ENCODE results near the gene SULT1A3.
"Not testable (repeated sequence)": the region's sequence is repeated elsewhere in the genome, so short reads cannot be mapped to it uniquely, and the experiment has no call there.

SULT1A3 gene

GRCh38 chr16:30186782-30187555 is 12.1 kb upstream of the SULT1A3 start:
- peak; percentile 81 for DNase-seq (ENCODE audit: low read depth)

DNA sequence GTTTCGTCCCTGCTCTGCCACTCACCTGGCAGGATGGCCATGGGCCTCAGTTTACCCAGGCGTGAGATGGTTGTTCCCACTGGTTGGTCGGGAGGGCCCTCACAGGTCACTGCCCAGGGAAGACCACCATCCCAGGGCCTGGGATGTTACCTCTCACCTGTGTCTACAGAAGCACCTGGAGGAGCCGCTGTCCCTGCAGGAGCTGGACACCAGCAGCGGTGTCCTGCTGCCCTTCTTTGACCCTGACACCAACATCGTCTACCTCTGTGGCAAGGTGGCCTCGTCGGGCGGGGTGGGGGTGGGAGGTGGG is 11.5 kb upstream of the SULT1A3 start:
- DNase-seq (ENCODE audit: low read depth), result no peak

DNA sequence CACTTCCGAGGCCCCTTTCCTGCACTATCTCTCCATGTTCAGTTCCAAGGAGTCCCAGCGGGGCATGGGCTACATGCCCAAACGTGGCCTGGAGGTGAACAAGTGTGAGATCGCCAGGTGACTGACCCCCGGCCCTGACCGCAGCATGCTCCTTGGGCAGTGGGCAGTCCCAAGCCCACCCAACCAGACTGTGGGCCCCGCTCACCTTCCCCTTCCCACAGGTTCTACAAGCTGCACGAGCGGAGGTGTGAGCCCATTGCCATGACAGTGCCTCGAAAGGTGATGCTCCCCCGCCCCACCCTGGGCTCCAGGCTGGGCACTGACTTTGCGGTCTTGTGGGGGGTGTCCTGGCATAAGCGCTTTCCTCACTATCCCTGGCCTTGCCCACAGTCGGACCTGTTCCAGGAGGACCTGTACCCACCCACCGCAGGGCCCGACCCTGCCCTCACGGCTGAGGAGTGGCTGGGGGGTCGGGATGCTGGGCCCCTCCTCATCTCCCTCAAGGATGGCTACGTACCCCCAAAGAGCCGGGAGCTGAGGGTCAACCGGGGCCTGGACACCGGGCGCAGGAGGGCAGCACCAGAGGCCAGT is 11.0 kb upstream of the SULT1A3 start:
- DNase-seq (ENCODE audit: low read depth), result no peak

GRCh38 chr16:30191158-30191557 is 7.9 kb upstream of the SULT1A3 start:
- not testable (repeated sequence) for DNase-seq (ENCODE audit: low read depth)

DNA sequence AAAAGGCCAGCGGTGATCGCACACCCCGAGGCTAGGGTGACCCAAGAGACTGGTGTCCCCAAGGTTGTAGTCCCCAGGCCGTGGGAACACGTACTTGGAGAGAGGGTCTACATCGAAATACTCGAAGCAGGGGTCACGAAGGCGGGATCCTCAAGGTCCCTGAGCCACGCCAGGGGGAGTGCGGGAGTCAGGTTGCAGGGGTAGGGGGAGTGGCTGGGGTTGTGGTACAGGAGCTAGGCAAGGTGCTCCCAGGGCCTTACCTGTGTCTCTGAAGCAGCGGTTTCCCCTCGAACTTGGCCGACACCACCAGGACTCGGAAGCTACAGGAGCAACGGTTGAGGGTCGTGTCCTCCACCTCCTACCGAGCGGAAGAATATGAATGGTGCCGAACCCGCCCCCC is 6.0 kb upstream of the SULT1A3 start:
- not testable (repeated sequence) for DNase-seq (ENCODE audit: low read depth)

GRCh38 chr16:30193615-30194014 is 5.4 kb upstream of the SULT1A3 start, which contains the start of the genes BOLA2B and SLX1A:
TSS of gene BOLA2B (minus strand) at chr16:30193666. CDS start at chr16:30193595, 71 bp downstream.
TSS of gene SLX1A (plus strand) at chr16:30193875. CDS start at chr16:30194085, 210 bp downstream.
- not testable (repeated sequence) for DNase-seq (ENCODE audit: low read depth)

- DNase-seq (ENCODE audit: low read depth), result not testable (repeated sequence)
Observed at GRCh38 chr16:30194172-30194925, 4.7 kb upstream of the SULT1A3 start.

DNA sequence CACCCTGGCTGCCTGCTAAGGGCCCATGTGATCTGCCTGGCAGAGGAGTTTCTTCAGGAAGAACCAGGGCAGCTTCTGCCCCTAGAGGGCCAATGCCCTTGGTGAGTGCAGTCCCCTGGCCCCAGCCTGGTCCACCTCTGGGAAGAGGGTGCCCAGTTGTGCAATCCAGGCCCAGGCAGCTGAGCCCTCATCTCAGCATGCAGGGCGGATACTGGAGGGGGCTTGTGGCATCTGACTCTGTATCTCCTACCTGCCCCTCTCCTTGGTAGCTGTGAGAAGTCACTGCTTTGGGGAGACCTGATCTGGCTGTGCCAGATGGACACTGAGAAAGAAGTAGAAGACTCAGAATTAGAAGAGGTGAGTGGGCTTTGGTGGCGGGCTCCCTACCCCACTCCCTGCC is 2.1 kb upstream of the SULT1A3 start:
- DNase-seq (ENCODE audit: low read depth), result not testable (repeated sequence)

- not testable (repeated sequence) for DNase-seq (ENCODE audit: low read depth)
Observed at GRCh38 chr16:30199608-30200343, 721 bp downstream of the SULT1A3 start.

GRCh38 chr16:30205541-30206236 is 6.6 kb downstream of the SULT1A3 start:
- DNase-seq (ENCODE audit: low read depth), result not testable (repeated sequence)

- not testable (repeated sequence) for DNase-seq (ENCODE audit: low read depth)
Observed at GRCh38 chr16:30206252-30206651, 7.2 kb downstream of the SULT1A3 start.

GRCh38 chr16:30207063-30207704 is 8.1 kb downstream of the SULT1A3 start:
- not testable (repeated sequence) for DNase-seq (ENCODE audit: low read depth)

DNA sequence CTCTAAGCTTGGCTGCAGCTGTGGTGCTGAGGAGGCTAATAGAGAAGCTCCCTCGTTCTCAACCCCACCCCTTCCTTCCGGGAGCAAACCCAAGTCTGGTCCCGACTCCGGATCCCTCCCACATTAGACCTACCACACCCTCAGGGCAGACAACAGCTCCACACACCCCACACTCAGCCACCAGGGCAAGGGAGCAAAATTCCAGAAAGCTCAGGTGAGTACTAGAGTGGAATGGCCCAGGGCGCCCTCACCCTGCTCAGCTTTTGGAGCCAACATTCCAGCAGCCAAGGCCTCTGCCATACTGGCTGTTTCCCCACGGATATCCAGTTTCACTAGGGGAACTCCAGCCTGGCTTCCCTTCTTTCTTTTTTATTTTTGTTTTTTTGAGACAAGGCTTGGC is 10.0 kb downstream of the SULT1A3 start:
- not testable (repeated sequence) for DNase-seq (ENCODE audit: low read depth)

- not testable (repeated sequence) for DNase-seq (ENCODE audit: low read depth)
Observed at GRCh38 chr16:30211414-30211813, 12.4 kb downstream of the SULT1A3 start.

DNA sequence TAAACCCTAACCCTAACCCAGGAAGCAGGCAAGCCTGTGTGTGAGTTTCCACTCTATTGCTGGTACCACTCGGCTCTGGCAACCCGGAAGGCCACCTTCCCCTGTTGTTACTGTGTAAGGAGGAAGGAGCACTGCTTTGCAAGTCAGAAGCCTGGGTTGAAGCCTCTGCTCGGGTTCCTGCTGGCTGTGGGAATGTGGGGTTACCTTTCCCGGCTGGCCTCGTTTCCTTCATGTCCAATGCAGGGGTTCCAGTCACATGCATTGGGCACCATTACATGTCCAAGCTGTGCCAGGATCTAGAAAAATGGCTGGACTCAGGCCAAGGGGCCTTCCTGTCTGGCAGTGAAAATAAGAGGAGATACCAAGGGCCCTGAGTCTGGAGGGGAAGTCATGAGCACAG is 18.0 kb downstream of the SULT1A3 start:
- not testable (repeated sequence) for DNase-seq (ENCODE audit: low read depth)

- not testable (repeated sequence) for DNase-seq (ENCODE audit: low read depth)
Observed at GRCh38 chr16:30248379-30248778, 49.3 kb downstream of the SULT1A3 start, which contains the start of gene NPIPB13. TSS of gene NPIPB13 (minus strand) at chr16:30248479. CDS start at chr16:30245573, 2,906 bp downstream.
